ENCODE data around the gene RRAGA. TPM values are rescaled to one million over a fixed set of nuclear protein-coding genes. Genes with fewer than 3 reads are reported as not detected.

Gene RRAGA
- total and polyA plus RNA-seq, 8 donors = 13.9 to 67.4 (median 44.9) TPM

GRCh38 chr9:19050637-19051591 lies 1.7 kb downstream of the RRAGA start:
- no peaks in the 10 kb centered on the region for H3K9me3 ChIP-seq
- peak overlapping the region in 3 of 5 donors; percentile 95 to 96 (median 96) for H3K27ac ChIP-seq
- intact Hi-C loops (cut with DNase I; ENCODE audit: low total_unique reads) = no loop called here
- no peak for TF ChIP-seq POLR2A (IDR thresholded peaks at IDR 0.05)
- TF ChIP-seq POLR2AphosphoS5 (IDR thresholded peaks at IDR 0.05) = no peak
- TF ChIP-seq, protein P1, sequence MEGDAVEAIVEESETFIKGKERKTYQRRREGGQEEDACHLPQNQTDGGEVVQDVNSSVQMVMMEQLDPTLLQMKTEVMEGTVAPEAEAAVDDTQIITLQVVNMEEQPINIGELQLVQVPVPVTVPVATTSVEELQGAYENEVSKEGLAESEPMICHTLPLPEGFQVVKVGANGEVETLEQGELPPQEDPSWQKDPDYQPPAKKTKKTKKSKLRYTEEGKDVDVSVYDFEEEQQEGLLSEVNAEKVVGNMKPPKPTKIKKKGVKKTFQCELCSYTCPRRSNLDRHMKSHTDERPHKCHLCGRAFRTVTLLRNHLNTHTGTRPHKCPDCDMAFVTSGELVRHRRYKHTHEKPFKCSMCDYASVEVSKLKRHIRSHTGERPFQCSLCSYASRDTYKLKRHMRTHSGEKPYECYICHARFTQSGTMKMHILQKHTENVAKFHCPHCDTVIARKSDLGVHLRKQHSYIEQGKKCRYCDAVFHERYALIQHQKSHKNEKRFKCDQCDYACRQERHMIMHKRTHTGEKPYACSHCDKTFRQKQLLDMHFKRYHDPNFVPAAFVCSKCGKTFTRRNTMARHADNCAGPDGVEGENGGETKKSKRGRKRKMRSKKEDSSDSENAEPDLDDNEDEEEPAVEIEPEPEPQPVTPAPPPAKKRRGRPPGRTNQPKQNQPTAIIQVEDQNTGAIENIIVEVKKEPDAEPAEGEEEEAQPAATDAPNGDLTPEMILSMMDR (IDR thresholded peaks at IDR 0.05) = no peak
- TF ChIP-seq EP300 (IDR thresholded peaks at IDR 0.05) = no peak
- no peaks in the 10 kb centered on the region for H3K27me3 ChIP-seq
- H3K4me1 ChIP-seq = peaks cover 29 to 50% (median 40%) of the 10 kb centered on the region in 4 donors
- peak in 1 of 2 donors; percentile 19 for DNase-seq
- H3K4me3 ChIP-seq = peak overlapping the region; percentile 76 to 95 (median 90)
- WGBS, 5 donors = 48 to 55% (median 50%) methylated on average over 12 of the region's 12 CpGs
- peaks cover 0 to 7% (median 0%) of the 10 kb centered on the region in 4 donors for H3K36me3 ChIP-seq

DNA sequence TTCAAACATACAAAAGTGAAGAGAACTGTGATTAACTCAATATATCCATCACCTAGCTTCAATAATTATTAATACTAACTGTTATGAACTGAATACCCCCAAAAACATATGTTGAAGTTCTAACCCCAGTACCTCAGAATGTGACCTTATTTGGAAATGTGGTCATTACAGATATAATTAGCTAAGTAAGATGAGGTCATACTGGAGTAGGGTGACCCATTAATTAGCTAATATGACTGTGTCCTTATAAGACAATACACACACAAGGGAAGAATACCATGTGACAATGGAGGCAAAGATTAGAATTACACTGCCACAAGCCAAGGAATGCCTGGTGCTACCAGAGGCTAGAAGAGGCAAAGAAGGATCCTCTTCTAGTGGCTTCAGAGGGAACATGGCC lies 7.8 kb downstream of the RRAGA start:
- H3K4me3 ChIP-seq = no peak overlapping the region
- no peaks in the 10 kb centered on the region for H3K27me3 ChIP-seq
- no peaks in the 10 kb centered on the region for H3K9me3 ChIP-seq
- H3K36me3 ChIP-seq = peaks cover 21 to 54% (median 49%) of the 10 kb centered on the region in 4 donors
- TF ChIP-seq POLR2A (IDR thresholded peaks at IDR 0.05) (no peak), EP300 (IDR thresholded peaks at IDR 0.05) (no peak), POLR2AphosphoS5 (IDR thresholded peaks at IDR 0.05) (no peak)
- TF ChIP-seq, protein P1 (IDR thresholded peaks at IDR 0.05) = no peak
- H3K27ac ChIP-seq = no peak overlapping the region
- no peak for DNase-seq
- intact Hi-C loops (cut with DNase I; ENCODE audit: low total_unique reads) = no loop called here
- H3K4me1 ChIP-seq = peaks cover 0 to 21% (median 9%) of the 10 kb centered on the region in 4 donors

GRCh38 chr9:19074229-19074628 lies 25.0 kb downstream of the RRAGA start:
- Histone ChIP-seq H3K27me3 (no peaks in the 10 kb centered on the region), H3K4me1 (no peaks in the 10 kb centered on the region), H3K27ac (no peak overlapping the region), H3K4me3 (no peak overlapping the region), H3K36me3 (peaks cover 23 to 96% (median 80%) of the 10 kb centered on the region in 4 donors), H3K9me3 (no peaks in the 10 kb centered on the region)
- intact Hi-C loops (cut with DNase I; ENCODE audit: low total_unique reads) = no loop called here
- 95 to 100% (median 98%) methylated on average over 2 of the region's 2 CpGs for WGBS, 5 donors
- TF ChIP-seq EP300 (IDR thresholded peaks at IDR 0.05) (no peak), POLR2A (IDR thresholded peaks at IDR 0.05) (no peak), POLR2AphosphoS5 (IDR thresholded peaks at IDR 0.05) (no peak)
- TF ChIP-seq, protein P1 (IDR thresholded peaks at IDR 0.05) = no peak
- DNase-seq = no peak

- TF ChIP-seq, protein P1 (IDR thresholded peaks at IDR 0.05) = no peak
- TF ChIP-seq POLR2AphosphoS5 (IDR thresholded peaks at IDR 0.05) (no peak), EP300 (IDR thresholded peaks at IDR 0.05) (no peak), POLR2A (IDR thresholded peaks at IDR 0.05) (no peak)
- no peaks in the 10 kb centered on the region for H3K4me1 ChIP-seq
- intact Hi-C loops (cut with DNase I; ENCODE audit: low total_unique reads) = no loop called here
- no peaks in the 10 kb centered on the region for H3K9me3 ChIP-seq
- no peak overlapping the region for H3K27ac ChIP-seq
- peaks cover 26 to 96% (median 80%) of the 10 kb centered on the region in 4 donors for H3K36me3 ChIP-seq
- no peak for DNase-seq
- no peak overlapping the region for H3K4me3 ChIP-seq
- H3K27me3 ChIP-seq = no peaks in the 10 kb centered on the region
- WGBS, 5 donors = 60 to 78% (median 63%) methylated on average over 1 of the region's 1 CpG
Observed at GRCh38 chr9:19074836-19075235, 25.6 kb downstream of the RRAGA start.
